Ishikawa (cell line): ENCODE results near the gene PRAMEF11.
"Not testable (repeated sequence)": the region's sequence is repeated elsewhere in the genome, so short reads cannot be mapped to it uniquely, and the experiment has no call there.

Source experiments
- CEBPB ChIP-seq: IDR thresholded peaks from 2 replicates; pipeline ENCODE4 v1.6.1; 2012
- CREB1 ChIP-seq: IDR thresholded peaks from 2 replicates; pipeline ENCODE4 v1.6.1; 2012; ENCODE audit warnings: low read depth
- EGR1 ChIP-seq: IDR thresholded peaks from 2 replicates; pipeline ENCODE4 v1.6.1; 2012
- EP300 ChIP-seq: IDR thresholded peaks from 2 replicates; pipeline ENCODE4 v1.6.1; 2012; ENCODE audit warnings: borderline replicate concordance
- FOXM1 ChIP-seq: IDR thresholded peaks from 2 replicates; pipeline ENCODE4 v1.6.1; 2012; ENCODE audit warnings: low read depth, borderline replicate concordance
- MAX ChIP-seq: IDR thresholded peaks from 2 replicates; pipeline ENCODE4 v1.6.1; 2012
- NFIC ChIP-seq: IDR thresholded peaks from 2 replicates; pipeline ENCODE4 v1.6.1; 2012
- RAD21 ChIP-seq: IDR thresholded peaks from 2 replicates; pipeline ENCODE4 v1.6.1; 2012; ENCODE audit warnings: low read depth
- REST ChIP-seq: IDR thresholded peaks from 2 replicates; pipeline ENCODE4 v1.6.1; 2012; ENCODE audit warnings: low read depth, mild to moderate bottlenecking
- TAF1 ChIP-seq: IDR thresholded peaks from 2 replicates; pipeline ENCODE4 v1.6.1; 2012; ENCODE audit warnings: low read depth, mild to moderate bottlenecking
- TCF12 ChIP-seq: IDR thresholded peaks from 2 replicates; pipeline ENCODE4 v1.6.1; 2012; ENCODE audit warnings: low read depth
- TEAD4 ChIP-seq: IDR thresholded peaks from 2 replicates; pipeline ENCODE4 v1.6.1; 2012
- USF1 ChIP-seq: IDR thresholded peaks from 2 replicates; pipeline ENCODE4 v1.6.1; 2012
- YY1 ChIP-seq: IDR thresholded peaks from 2 replicates; pipeline ENCODE4 v1.6.1; 2012; ENCODE audit warnings: low read depth
- ZBTB7A ChIP-seq: IDR thresholded peaks from 2 replicates; pipeline ENCODE4 v1.6.1; 2012; ENCODE audit warnings: low read depth

Gene PRAMEF11

GRCh38 chr1:12799730-12800129 lies 31.5 kb downstream of the PRAMEF11 start:
- TF ChIP-seq EP300, result no peak
- no peak for TF ChIP-seq TAF1
- no peak for TF ChIP-seq CREB1
- TF ChIP-seq CEBPB, result no peak

GRCh38 chr1:12798911-12799310 lies 32.3 kb downstream of the PRAMEF11 start:
- TF ChIP-seq TEAD4, result peak; percentile 26; the same call in 1 of the 2 replicates
- no peak for TF ChIP-seq MAX
- no peak for TF ChIP-seq YY1

GRCh38 chr1:12791097-12791496 lies 40.1 kb downstream of the PRAMEF11 start, which contains the start of gene PRAMEF1:
TSS of gene PRAMEF1 (plus strand) at chr1:12791397. CDS start at chr1:12793228, 1,831 bp downstream.
- TF ChIP-seq CREB1, ZBTB7A, TCF12: not testable (repeated sequence)

- peak; percentile 63 for TF ChIP-seq RAD21
Measured at GRCh38 chr1:12783783-12784182, 47.4 kb downstream of the PRAMEF11 start.

- TF ChIP-seq CEBPB, result no peak
- no peak for TF ChIP-seq YY1
- TF ChIP-seq REST, result no peak
- TF ChIP-seq TEAD4, result no peak
- TF ChIP-seq USF1, result no peak
Measured at GRCh38 chr1:12778907-12779306, 52.3 kb downstream of the PRAMEF11 start.

GRCh38 chr1:12778061-12778460 lies 53.1 kb downstream of the PRAMEF11 start:
- TF ChIP-seq EP300 (no peak), TAF1 (no peak), ZBTB7A (no peak), RAD21 (no peak), TCF12 (no peak), CEBPB (no peak), EGR1 (no peak), FOXM1 (no peak), CREB1 (no peak), TEAD4 (no peak), NFIC (no peak), USF1 (no peak), MAX (no peak), YY1 (no peak), REST (no peak)

GRCh38 chr1:12776801-12777557 lies 54.2 kb downstream of the PRAMEF11 start:
- no peak for TF ChIP-seq CEBPB
- TF ChIP-seq ZBTB7A, result no peak
- no peak for TF ChIP-seq NFIC
